B cell (primary cell): ENCODE data around the gene CERS6. TPM values are rescaled to one million over a fixed set of nuclear protein-coding genes. Genes with fewer than 3 reads are reported as not detected.

ENCODE experiments used
- ATAC-seq: fragments of 200-7000 bp; cut with Tn5 transposase; one replicate; pipeline ENCODE4 v1.10.0; 2021; ENCODE audit warnings: low read depth, mild to moderate bottlenecking, moderate number of reproducible peaks, moderate library complexity
- CTCF ChIA-PET: fragments of 350-600 bp; sonication (Branson Sonifier 250); formaldehyde crosslinking; loops from one replicate; lab custom pipeline; 2021; ENCODE audit warnings: antibody characterized with exemption, inconsistent platforms; lab: Charles Lee
- POLR2A ChIA-PET: fragments of 350-600 bp; sonication (Branson Sonifier 250); formaldehyde crosslinking; loops from one replicate; lab custom pipeline; 2021; ENCODE audit warnings: antibody characterized with exemption; lab: Charles Lee
- DNase-seq: peaks from one replicate; pipeline ENCODE4 v3.0.0; 2013
- H2AFZ ChIP-seq: 2 replicates; pipeline ENCODE4 v1.6.1; 2012; ENCODE audit warnings: mild to moderate bottlenecking, low read depth, low read length; ENCODE audit not compliant: insufficient read depth, poor library complexity, severe bottlenecking
- H3K27ac ChIP-seq, 2 donors: 1 replicate in 1 of 2; 2 replicates in 1 of 2; pipeline ENCODE4 v1.5.1; 2012 to 2013; ENCODE audit warnings: low read length in 2 of 2, mild to moderate bottlenecking in 2 of 2, moderate library complexity in 1 of 2
- H3K27me3 ChIP-seq, 4 experiments: fragments of 200-600 bp in 1 of 4; sonication (generic) in 1 of 4; replicated peaks in 1 of 4; 1 replicate in 2 of 4; 2 replicates in 2 of 4; pipeline versions ENCODE4 v1.6.1 to v1.7.0; 2013 to 2016; ENCODE audit warnings: low read length in 3 of 4, mild to moderate bottlenecking in 2 of 4, mixed read lengths in 1 of 4, moderate library complexity in 1 of 4; ENCODE audit not compliant: insufficient read depth in 4 of 4, control insufficient read depth in 3 of 4; ENCODE audit errors: control extremely low read depth in 1 of 4
- H3K36me3 ChIP-seq, 2 experiments: replicated peaks in 1 of 2; 1 replicate in 1 of 2; 2 replicates in 1 of 2; pipeline versions ENCODE4 v1.6.1 to v1.7.1; 2013; ENCODE audit warnings: low read length in 1 of 2; ENCODE audit not compliant: insufficient read depth in 2 of 2, control insufficient read depth in 1 of 2; ENCODE audit errors: control extremely low read depth in 1 of 2, extremely low read depth in 1 of 2
- H3K4me1 ChIP-seq, 2 donors: fragments of 200-600 bp in 1 of 2; sonication (generic) in 1 of 2; 1 replicate in 1 of 2; 2 replicates in 1 of 2; pipeline versions ENCODE4 v1.5.1 to v1.6.1; 2013 to 2017; ENCODE audit warnings: low read length in 2 of 2; ENCODE audit not compliant: control insufficient read depth in 2 of 2, insufficient read depth in 2 of 2
- H3K4me2 ChIP-seq: replicated peaks from 2 replicates; pipeline ENCODE3; 2012; ENCODE audit warnings: mild to moderate bottlenecking, low read depth, low read length; ENCODE audit not compliant: poor library complexity, severe bottlenecking
- H3K4me3 ChIP-seq, 5 experiments: fragments of 200-600 bp in 1 of 5; sonication (generic) in 1 of 5; 1 replicate in 3 of 5; 2 replicates in 2 of 5; pipeline versions ENCODE4 v1.5.1 to v1.7.0; 2011 to 2016; ENCODE audit warnings: low read length in 4 of 5, mild to moderate bottlenecking in 4 of 5, low read depth in 2 of 5, control low read depth in 1 of 5, moderate library complexity in 1 of 5; ENCODE audit not compliant: insufficient read depth in 1 of 5; ENCODE audit errors: control extremely low read depth in 1 of 5, extremely low read depth in 1 of 5
- H3K79me2 ChIP-seq: fragments of 200-600 bp; sonication (generic); one replicate; pipeline ENCODE4 v1.6.0; 2016; ENCODE audit warnings: low read length; ENCODE audit not compliant: control insufficient read depth, insufficient read depth
- H3K9ac ChIP-seq: fragments of 200-600 bp; sonication (generic); 2 replicates; pipeline ENCODE4 v1.6.1; 2017; ENCODE audit warnings: mild to moderate bottlenecking, low read length, moderate library complexity
- H3K9me3 ChIP-seq, 3 donors: one replicate each; pipeline versions ENCODE4 v1.6.1 to v1.7.1; 2013; ENCODE audit warnings: low read length in 2 of 3; ENCODE audit not compliant: control insufficient read depth in 2 of 3, insufficient read depth in 1 of 3; ENCODE audit errors: control extremely low read depth in 1 of 3
- H4K20me1 ChIP-seq: 2 replicates; pipeline ENCODE4 v1.6.0; 2012; ENCODE audit warnings: mild to moderate bottlenecking, low read length; ENCODE audit not compliant: insufficient read depth, control insufficient read depth, poor library complexity, severe bottlenecking
- H3K27ac Mint-ChIP-seq: one replicate; pipeline ENCODE4 v1.8.0; 2021; ENCODE audit warnings: mixed read lengths
- H3K27me3 Mint-ChIP-seq: one replicate; pipeline ENCODE4 v1.8.0; 2021; ENCODE audit warnings: mixed read lengths
- H3K4me1 Mint-ChIP-seq: one replicate; pipeline ENCODE4 v1.8.0; 2021; ENCODE audit warnings: mixed read lengths
- H3K4me3 Mint-ChIP-seq: one replicate; pipeline ENCODE4 v1.8.0; 2021; ENCODE audit warnings: mixed read lengths
- H3K9me3 Mint-ChIP-seq: one replicate; pipeline ENCODE4 v1.8.0; 2022; ENCODE audit warnings: mixed read lengths; ENCODE audit not compliant: insufficient read depth
- EZH2 ChIP-seq: IDR thresholded peaks from 2 replicates; pipeline ENCODE4 v1.6.1; 2012; ENCODE audit warnings: borderline replicate concordance, low read depth, mild to moderate bottlenecking, moderate library complexity, low read length; ENCODE audit not compliant: insufficient read depth, poor library complexity, severe bottlenecking
- WGBS: methylation state at CpG from one replicate; pipeline ENCODE4 v1.1.5; 2013; ENCODE audit warnings: missing lambda C conversion rate; ENCODE audit not compliant: insufficient coverage; 5-methylcytosine and 5-hydroxymethylcytosine counted together
- intact Hi-C: fragments of 100-400 bp; cut with micrococcal nuclease; formaldehyde crosslinking; loops from one replicate; pipeline ENCODE4 v1.10.0; 2022
- polyA plus RNA-seq: library from polyadenylated mRNA; depleted of rRNA; stranded (reverse); fragments of >200 nt; gene quantifications from 2 replicates; pipeline ENCODE4 v1.2.3, GENCODE V29; 2012
- total RNA-seq, 2 donors: library from RNA; stranded (reverse); fragments of 120-200 nt in 1 of 2; gene quantifications; 1 replicate in 1 of 2; 2 replicates in 1 of 2; pipeline versions ENCODE4 v1.2.3 to v1.2.4, GENCODE V29; 2013 to 2022
- TF ChIP-seq, protein P1 (sequence below): fragments of 200-600 bp; IDR thresholded peaks from one replicate; pipeline ENCODE4 v1.8.0; 2022; ENCODE audit warnings: antibody characterized with exemption, mild to moderate bottlenecking

The CERS6 gene
- total and polyA plus RNA-seq, 2 donors (not counting 1 experiment from before 2014, with no cell fraction given) = 2.2 to 5.5 TPM

DNA sequence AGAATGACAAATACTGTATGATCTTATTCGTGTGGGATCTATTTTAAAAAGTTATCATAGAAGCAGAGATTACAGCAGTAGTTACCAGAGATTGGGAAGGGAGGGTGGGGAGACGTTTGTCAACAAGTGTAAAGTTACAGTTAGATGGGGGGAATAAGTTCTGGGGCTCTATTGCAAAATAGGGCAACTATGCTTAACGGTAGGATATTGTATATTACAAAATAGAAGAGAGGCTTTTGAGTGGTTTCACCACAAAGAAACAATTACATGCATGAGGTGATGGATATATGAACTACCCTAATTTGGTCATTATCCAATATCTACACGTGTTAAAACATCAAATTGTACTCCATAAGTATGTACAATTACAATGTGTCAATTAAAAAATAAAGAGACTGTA, 223.0 kb downstream of the CERS6 start:
- Histone ChIP-seq H2AFZ (no peak overlapping the region), H3K9ac (no peak overlapping the region), H3K27ac (no peak overlapping the region), H4K20me1 (no peaks in the 10 kb centered on the region), H3K4me1 (no peaks in the 10 kb centered on the region), H3K9me3 (no peaks in the 10 kb centered on the region), H3K4me2 (no peak overlapping the region), H3K79me2 (no peaks in the 10 kb centered on the region), H3K27me3 (no peaks in the 10 kb centered on the region), H3K36me3 (no peaks in the 10 kb centered on the region), H3K4me3 (no peak overlapping the region)
- H3K27me3 Mint-ChIP-seq = no peaks in the 10 kb centered on the region
- H3K4me1 Mint-ChIP-seq = no peaks in the 10 kb centered on the region
- intact Hi-C loops = no loop called here
- no peaks in the 10 kb centered on the region for H3K9me3 Mint-ChIP-seq
- no peak overlapping the region for H3K4me3 Mint-ChIP-seq
- ATAC-seq (no peak), DNase-seq (no peak)
- ChIA-PET CTCF (no interaction called here), POLR2A (no interaction called here)
- WGBS = no CpG with 5 or more reads among the region's 4 CpGs
- H3K27ac Mint-ChIP-seq = no peak overlapping the region
- TF ChIP-seq, protein P1, sequence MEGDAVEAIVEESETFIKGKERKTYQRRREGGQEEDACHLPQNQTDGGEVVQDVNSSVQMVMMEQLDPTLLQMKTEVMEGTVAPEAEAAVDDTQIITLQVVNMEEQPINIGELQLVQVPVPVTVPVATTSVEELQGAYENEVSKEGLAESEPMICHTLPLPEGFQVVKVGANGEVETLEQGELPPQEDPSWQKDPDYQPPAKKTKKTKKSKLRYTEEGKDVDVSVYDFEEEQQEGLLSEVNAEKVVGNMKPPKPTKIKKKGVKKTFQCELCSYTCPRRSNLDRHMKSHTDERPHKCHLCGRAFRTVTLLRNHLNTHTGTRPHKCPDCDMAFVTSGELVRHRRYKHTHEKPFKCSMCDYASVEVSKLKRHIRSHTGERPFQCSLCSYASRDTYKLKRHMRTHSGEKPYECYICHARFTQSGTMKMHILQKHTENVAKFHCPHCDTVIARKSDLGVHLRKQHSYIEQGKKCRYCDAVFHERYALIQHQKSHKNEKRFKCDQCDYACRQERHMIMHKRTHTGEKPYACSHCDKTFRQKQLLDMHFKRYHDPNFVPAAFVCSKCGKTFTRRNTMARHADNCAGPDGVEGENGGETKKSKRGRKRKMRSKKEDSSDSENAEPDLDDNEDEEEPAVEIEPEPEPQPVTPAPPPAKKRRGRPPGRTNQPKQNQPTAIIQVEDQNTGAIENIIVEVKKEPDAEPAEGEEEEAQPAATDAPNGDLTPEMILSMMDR = no peak
- no peak for TF ChIP-seq EZH2

DNA sequence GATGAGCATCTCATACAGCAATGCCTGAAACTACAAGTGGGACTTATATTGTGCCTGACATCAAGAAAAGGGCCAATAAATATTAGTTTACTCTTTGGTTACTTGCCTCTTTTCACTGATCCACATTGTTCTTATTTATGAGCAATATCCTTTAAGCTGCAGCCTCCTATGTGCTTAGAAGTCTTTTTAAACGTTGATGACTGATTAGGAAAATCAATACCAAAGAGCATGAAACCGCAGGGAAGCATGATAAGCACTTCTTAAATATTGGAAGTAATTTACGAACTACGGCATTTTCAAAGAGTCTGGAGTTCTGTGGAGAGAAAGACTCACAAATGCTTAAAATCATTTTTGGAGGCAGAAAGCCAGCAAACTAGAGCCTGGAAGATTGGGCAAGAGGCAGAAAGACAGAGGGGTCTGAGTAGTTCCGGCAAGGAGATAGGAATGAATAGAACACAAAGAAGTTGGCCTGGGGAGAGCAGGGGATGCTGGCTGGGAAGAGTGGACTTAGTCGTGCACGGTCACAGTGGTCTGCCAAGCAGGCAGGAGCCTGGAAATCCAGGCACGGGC, 223.8 kb downstream of the CERS6 start:
- POLR2A ChIA-PET = no interaction called here
- H3K27me3 Mint-ChIP-seq = no peaks in the 10 kb centered on the region
- 97% methylated on average over 7 of the region's 8 CpGs for WGBS

More for the DNA sequence above, 223.8 kb downstream of the CERS6 start:
- Mint-ChIP-seq H3K9me3 (no peaks in the 10 kb centered on the region), H3K4me3 (no peak overlapping the region), H3K27ac (no peak overlapping the region), H3K4me1 (no peaks in the 10 kb centered on the region)
- intact Hi-C loops = loop anchor here (10.0 kb wide), 1 partner anchor 235 kb away; no protein-coding TSS in a partner anchor
- Histone ChIP-seq H3K9me3 (no peaks in the 10 kb centered on the region), H3K4me2 (no peak overlapping the region), H3K27me3 (no peaks in the 10 kb centered on the region), H3K36me3 (no peaks in the 10 kb centered on the region), H3K27ac (no peak overlapping the region), H3K4me3 (no peak overlapping the region), H3K9ac (no peak overlapping the region), H4K20me1 (no peaks in the 10 kb centered on the region), H2AFZ (no peak overlapping the region), H3K79me2 (no peaks in the 10 kb centered on the region), H3K4me1 (no peaks in the 10 kb centered on the region)
- DNase-seq (no peak), ATAC-seq (no peak)
- CTCF ChIA-PET = no interaction called here
- no peak for TF ChIP-seq EZH2
